Measurements from ENCODE around the gene CARMIL1.
"Not testable (repeated sequence)": the region's sequence is repeated elsewhere in the genome, so short reads cannot be mapped to it uniquely, and the experiment has no call there.

The CARMIL1 gene

GRCh38 chr6:25411316-25411950 is 132.3 kb downstream of the CARMIL1 start:
- DNase-seq (ENCODE audit: low read depth), result no peak

- DNase-seq (ENCODE audit: low read depth), result no peak
These were observed 134.2 kb downstream of the CARMIL1 start for GRCh38 chr6:25413207-25413905.

- DNase-seq (ENCODE audit: low read depth), result no peak
These were observed 135.0 kb downstream of the CARMIL1 start for GRCh38 chr6:25414168-25414567.

DNA sequence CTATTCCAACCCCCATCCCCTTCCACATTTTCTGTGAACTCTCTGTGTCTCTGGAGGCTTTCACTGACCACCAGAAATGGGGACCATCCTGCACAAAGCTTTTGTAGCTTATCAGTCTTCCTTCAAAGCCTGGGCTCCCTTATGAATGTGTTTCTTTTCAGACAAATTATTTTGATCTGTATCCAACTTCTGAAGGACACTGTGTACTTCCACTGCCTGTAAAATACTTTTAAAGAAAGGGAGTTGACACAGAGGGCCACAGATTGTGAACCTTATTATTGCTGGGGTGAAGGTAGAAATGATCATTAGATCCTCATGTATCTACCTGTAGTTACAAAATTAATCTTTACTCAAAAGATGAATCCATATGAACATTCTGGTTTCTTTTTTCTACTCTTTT is 135.6 kb downstream of the CARMIL1 start:
- DNase-seq (ENCODE audit: low read depth), result no peak

- no peak for DNase-seq (ENCODE audit: low read depth)
These were observed 136.1 kb downstream of the CARMIL1 start for GRCh38 chr6:25415274-25415673.

DNA sequence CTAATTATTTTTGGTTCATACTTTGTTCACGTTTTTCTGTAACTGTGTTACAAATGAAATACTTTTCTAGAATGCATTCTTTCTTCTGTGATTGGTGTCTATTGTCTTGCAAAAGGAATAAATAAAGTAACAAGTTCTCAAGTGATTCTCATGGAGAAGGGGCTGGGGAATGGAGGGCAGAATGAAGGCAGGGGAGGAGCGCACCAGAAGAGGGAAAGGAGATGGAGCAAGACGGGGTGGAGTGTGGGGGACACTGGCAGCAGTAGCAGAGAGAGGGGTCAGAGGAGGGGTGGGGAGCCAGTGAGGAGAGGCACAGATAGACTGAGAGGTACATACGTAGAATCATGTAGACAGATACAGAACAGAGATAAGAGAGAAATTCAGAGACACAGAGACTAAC is 136.5 kb downstream of the CARMIL1 start:
- no peak for DNase-seq (ENCODE audit: low read depth)

- DNase-seq (ENCODE audit: low read depth), result no peak
These were observed 138.0 kb downstream of the CARMIL1 start for GRCh38 chr6:25417046-25417605.

GRCh38 chr6:25418454-25419052 is 139.4 kb downstream of the CARMIL1 start:
- DNase-seq (ENCODE audit: low read depth), result no peak

- no peak for DNase-seq (ENCODE audit: low read depth)
These were observed 140.7 kb downstream of the CARMIL1 start for GRCh38 chr6:25419879-25420278.

- DNase-seq (ENCODE audit: low read depth), result no peak
These were observed 144.2 kb downstream of the CARMIL1 start for GRCh38 chr6:25423358-25423757.

- DNase-seq (ENCODE audit: low read depth), result no peak
These were observed 145.1 kb downstream of the CARMIL1 start for GRCh38 chr6:25424303-25424702.

DNA sequence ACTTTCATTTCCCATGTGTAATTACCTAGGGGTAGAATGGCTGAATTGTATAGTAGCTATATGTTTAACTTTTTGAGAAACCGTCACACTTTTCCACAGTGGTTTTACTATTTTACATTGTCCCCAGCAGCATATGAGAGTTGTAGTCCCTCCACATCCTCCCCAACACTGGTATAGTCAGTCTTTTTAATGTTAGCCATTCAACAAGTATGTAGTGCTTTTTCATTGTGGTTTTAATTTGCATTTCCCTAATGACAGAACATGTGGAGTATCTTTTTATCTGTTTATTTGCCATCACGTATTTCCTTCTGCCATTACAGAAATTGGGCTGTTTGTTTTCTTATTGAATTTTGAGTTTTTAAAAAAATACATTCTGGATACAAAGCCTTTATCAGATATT is 148.4 kb downstream of the CARMIL1 start:
- no peak for DNase-seq (ENCODE audit: low read depth)

- DNase-seq (ENCODE audit: low read depth), result no peak
These were observed 149.7 kb downstream of the CARMIL1 start for GRCh38 chr6:25428758-25429317.

DNA sequence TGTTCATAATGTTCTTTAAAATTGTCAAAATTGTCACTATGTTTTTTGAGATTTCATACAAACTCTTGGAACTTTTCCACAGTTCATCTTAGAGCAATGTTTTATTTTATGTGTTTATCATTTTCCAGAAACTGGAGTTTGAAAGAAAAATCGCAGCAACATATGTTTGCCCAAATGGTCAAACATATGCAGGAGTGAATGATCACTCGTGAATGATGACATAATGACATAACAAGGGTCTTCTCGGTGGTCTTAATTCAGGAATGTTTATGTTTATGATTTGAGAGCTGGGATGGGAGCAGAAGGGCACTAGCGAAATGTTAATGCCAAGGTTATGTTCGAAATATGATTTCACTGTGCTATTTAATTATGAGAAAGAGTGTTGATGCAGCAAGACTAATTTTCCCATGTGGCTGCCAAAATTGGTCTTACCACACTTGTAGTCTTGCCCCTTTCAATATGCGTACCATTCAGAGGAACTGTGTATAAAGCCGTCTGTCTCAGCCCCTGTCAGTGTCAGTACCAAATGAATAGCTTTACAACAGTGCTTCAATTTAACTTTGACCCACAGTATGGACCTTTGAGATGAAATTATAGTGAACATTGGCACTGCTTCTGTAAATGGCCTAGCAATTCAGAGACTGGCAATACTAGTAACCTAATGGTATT is 152.3 kb downstream of the CARMIL1 start:
- no peak for DNase-seq (ENCODE audit: low read depth)

DNA sequence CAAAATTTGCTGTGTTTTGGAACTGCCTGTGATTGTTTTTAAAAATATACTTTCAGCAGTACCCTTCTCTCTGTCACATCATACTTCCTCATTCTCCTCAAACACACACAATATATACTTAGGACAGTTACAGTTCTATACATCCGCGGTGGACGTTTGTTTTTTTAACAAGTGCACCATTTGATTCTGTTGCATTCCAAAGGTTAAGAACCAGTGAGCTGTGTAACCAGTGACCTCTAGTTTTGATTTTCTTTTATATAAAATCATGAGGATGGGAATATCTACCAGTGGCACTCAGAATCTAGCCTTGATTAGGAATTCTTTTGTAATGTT is 152.8 kb downstream of the CARMIL1 start:
- no peak for DNase-seq (ENCODE audit: low read depth)

GRCh38 chr6:25434921-25435320 is 155.7 kb downstream of the CARMIL1 start:
- DNase-seq (ENCODE audit: low read depth), result no peak

- no peak for DNase-seq (ENCODE audit: low read depth)
These were observed 156.3 kb downstream of the CARMIL1 start for GRCh38 chr6:25435416-25435985.

- no peak for DNase-seq (ENCODE audit: low read depth)
These were observed 157.6 kb downstream of the CARMIL1 start for GRCh38 chr6:25436760-25437159.

GRCh38 chr6:25439368-25439767 is 160.2 kb downstream of the CARMIL1 start:
- DNase-seq (ENCODE audit: low read depth), result no peak

DNA sequence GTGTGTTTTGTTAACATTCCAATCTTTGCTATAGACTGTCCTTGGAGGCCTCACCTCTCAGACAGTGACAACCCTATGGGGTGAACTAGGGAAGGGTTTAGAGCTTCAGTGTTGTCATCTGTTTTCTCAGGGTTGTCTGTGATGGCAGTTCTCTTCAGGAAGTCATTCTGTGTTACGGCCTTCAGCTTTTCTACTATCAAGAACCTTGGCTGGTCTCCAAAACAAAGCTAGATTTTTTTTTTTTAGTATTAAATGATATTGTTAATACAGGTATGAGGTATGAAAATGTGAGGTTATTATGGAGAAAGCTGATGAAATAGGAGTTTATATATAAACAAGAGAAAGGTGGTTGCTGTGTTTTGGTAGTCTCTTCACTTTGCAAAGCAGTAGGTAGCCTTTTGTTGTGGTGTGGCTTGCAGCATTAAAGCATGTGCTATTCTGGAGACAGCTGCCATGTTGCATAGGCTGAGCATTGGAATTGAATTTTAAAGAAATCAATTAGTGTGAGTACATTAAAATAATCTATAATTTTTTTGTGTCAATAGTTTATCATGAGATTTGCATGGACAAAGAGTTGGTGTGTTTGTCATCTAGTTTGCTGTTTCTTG is 162.6 kb downstream of the CARMIL1 start:
- no peak for DNase-seq (ENCODE audit: low read depth)

GRCh38 chr6:25442898-25443297 is 163.7 kb downstream of the CARMIL1 start:
- no peak for DNase-seq (ENCODE audit: low read depth)

DNA sequence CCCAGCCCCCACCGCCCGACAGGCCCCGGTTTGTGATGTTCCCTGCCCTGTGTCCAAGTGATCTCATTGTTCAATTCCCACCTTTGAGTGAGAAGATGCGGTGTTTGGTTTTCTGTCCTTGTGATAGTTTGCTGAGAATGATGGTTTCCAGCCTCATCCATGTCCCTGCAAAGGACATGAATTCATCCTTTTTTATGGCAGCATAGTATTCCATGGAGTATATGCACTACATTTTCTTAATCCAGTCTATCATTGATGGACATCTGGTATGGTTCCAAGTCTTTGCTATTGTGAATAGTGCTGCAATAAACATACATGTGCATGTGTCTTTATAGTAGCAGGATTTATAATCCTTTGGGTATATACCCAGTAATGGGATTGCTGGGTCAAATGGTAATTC is 165.3 kb downstream of the CARMIL1 start:
- DNase-seq (ENCODE audit: low read depth), result not testable (repeated sequence)

All from stimulated activated CD8-positive, alpha-beta memory T cell treated with anti-CD3 and anti-CD28 coated beads, Interleukin-12 subunit alpha, Interleukin-12 subunit beta, amount 100 ng/mL, for 1 hour (primary cell).